SU-DHL-6 (cell line): ENCODE measurements around the gene DAPK1.

Source experiments
- H2AFZ ChIP-seq: fragments of 200-600 bp; sonication (generic); 2 replicates; pipeline ENCODE4 v1.6.1; 2014; ENCODE audit warnings: low read depth, mild to moderate bottlenecking, moderate library complexity, mixed read lengths, antibody characterized with exemption, low read length; ENCODE audit not compliant: severe bottlenecking
- H3F3A ChIP-seq: fragments of 200-600 bp; shearing (Covaris generic); 2 replicates; pipeline ENCODE4 v1.6.0; 2016; ENCODE audit warnings: antibody characterized with exemption, mild to moderate bottlenecking; ENCODE audit not compliant: insufficient read depth
- H3K27ac ChIP-seq: fragments of 200-600 bp; sonication (generic); 2 replicates; pipeline ENCODE4 v1.5.1; 2016; ENCODE audit warnings: low read depth, mild to moderate bottlenecking, low read length, moderate library complexity, mixed read lengths
- H3K27me3 ChIP-seq: fragments of 200-600 bp; sonication (generic), shearing (Covaris generic); 2 replicates; pipeline ENCODE4 v1.6.0; 2014; ENCODE audit warnings: mild to moderate bottlenecking, low read length
- H3K36me3 ChIP-seq: fragments of 200-600 bp; sonication (generic); 2 replicates; pipeline ENCODE4 v1.6.1; 2014; ENCODE audit warnings: mild to moderate bottlenecking, low read length, mixed read lengths
- H3K4me2 ChIP-seq: fragments of 300-600, 200-600 bp; shearing (Covaris generic), sonication (generic); 2 replicates; pipeline ENCODE4 v1.6.0; 2014; ENCODE audit warnings: low read length, low read depth, mild to moderate bottlenecking; ENCODE audit not compliant: poor library complexity, severe bottlenecking
- H3K4me3 ChIP-seq: fragments of 200-600 bp; sonication (generic); 2 replicates; pipeline ENCODE4 v1.5.1; 2014; ENCODE audit warnings: antibody characterized with exemption, low read length, mild to moderate bottlenecking, mixed read lengths; ENCODE audit not compliant: insufficient read depth, poor library complexity, severe bottlenecking
- H3K79me2 ChIP-seq: fragments of 200-600 bp; sonication (generic); 2 replicates; pipeline ENCODE4 v1.6.1; 2014; ENCODE audit warnings: mild to moderate bottlenecking, low read length, moderate library complexity; ENCODE audit not compliant: insufficient read depth
- H3K9ac ChIP-seq: fragments of 200-600 bp; sonication (generic); 2 replicates; pipeline ENCODE4 v1.7.0; 2014; ENCODE audit warnings: mild to moderate bottlenecking, low read length
- H3K9me2 ChIP-seq: fragments of 200-600 bp; sonication (generic); replicated peaks from 2 replicates; pipeline ENCODE4 v1.6.1; 2014; ENCODE audit warnings: low read length; ENCODE audit not compliant: insufficient read depth
- H3K9me3 ChIP-seq: fragments of 200-600 bp; sonication (generic); 2 replicates; pipeline ENCODE4 v1.6.1; 2014; ENCODE audit warnings: low read length, mixed read lengths; ENCODE audit not compliant: insufficient read depth
- H4K20me1 ChIP-seq: fragments of 200-600 bp; sonication (generic); 2 replicates; pipeline ENCODE4 v1.6.1; 2014; ENCODE audit warnings: low read depth, mild to moderate bottlenecking, antibody characterized with exemption, low read length, moderate library complexity, mixed read lengths
- CTCF ChIP-seq: fragments of 200-600 bp; sonication (generic); IDR thresholded peaks from one replicate; pipeline ENCODE4 v1.5.1; 2017; ENCODE audit warnings: antibody characterized with exemption, mild to moderate bottlenecking, low read length, moderate library complexity; ENCODE audit not compliant: insufficient read depth, poor library complexity, severe bottlenecking
- EZH2phosphoT487 ChIP-seq: fragments of 200-600 bp; sonication (generic), shearing (Covaris generic); conservative IDR thresholded peaks from 2 replicates; pipeline ENCODE4 v1.6.1; 2018; ENCODE audit warnings: mild to moderate bottlenecking, antibody characterized with exemption, low read length, moderate library complexity, mixed read lengths

DAPK1 gene

GRCh38 chr9:87749335-87750035 lies 251.8 kb downstream of the DAPK1 start:
- no peak overlapping the region for H3K4me3 ChIP-seq
- TF ChIP-seq EZH2phosphoT487 (no peak), CTCF (no peak)
- H3K9me2 ChIP-seq = no peaks in the 10 kb centered on the region
- H3K9me3 ChIP-seq = no peaks in the 10 kb centered on the region
- no peaks in the 10 kb centered on the region for H4K20me1 ChIP-seq
- H3K9ac ChIP-seq = no peak overlapping the region
- H3K27me3 ChIP-seq = no peaks in the 10 kb centered on the region
- no peak overlapping the region for H2AFZ ChIP-seq
- H3K4me2 ChIP-seq = no peak overlapping the region
- H3K27ac ChIP-seq = no peak overlapping the region
- H3K79me2 ChIP-seq = no peaks in the 10 kb centered on the region
- no peaks in the 10 kb centered on the region for H3K36me3 ChIP-seq
- H3F3A ChIP-seq = no peaks in the 10 kb centered on the region

DNA sequence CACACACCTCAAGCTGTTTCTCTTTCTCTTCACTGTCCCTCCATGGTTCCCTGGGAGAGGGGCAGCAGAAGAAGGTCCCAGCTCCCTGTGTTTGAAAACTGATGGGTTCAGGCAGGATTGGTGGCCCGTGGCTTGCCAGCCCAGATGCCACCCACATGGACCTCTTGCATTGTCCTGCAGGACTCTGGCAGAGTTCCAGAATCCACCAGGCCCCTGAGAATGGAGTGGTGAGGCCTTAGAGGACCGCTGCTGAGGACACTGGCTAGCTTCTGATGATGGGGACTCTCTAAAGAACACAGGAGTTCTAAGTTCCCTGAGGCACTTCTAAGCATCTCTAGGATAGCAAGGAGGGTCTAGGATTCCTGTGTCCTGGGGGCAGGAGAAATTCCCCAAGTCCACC lies 253.1 kb downstream of the DAPK1 start:
- H3K4me3 ChIP-seq = no peak overlapping the region
- H3K9me3 ChIP-seq = no peaks in the 10 kb centered on the region
- H3K36me3 ChIP-seq = no peaks in the 10 kb centered on the region
- no peaks in the 10 kb centered on the region for H4K20me1 ChIP-seq
- no peaks in the 10 kb centered on the region for H3K79me2 ChIP-seq
- no peaks in the 10 kb centered on the region for H3K9me2 ChIP-seq
- H3K27ac ChIP-seq = no peak overlapping the region
- no peaks in the 10 kb centered on the region for H3F3A ChIP-seq
- no peaks in the 10 kb centered on the region for H3K27me3 ChIP-seq
- no peak overlapping the region for H3K4me2 ChIP-seq
- TF ChIP-seq CTCF = no peak
- TF ChIP-seq EZH2phosphoT487 = no peak
- H3K9ac ChIP-seq = no peak overlapping the region
- no peak overlapping the region for H2AFZ ChIP-seq

DNA sequence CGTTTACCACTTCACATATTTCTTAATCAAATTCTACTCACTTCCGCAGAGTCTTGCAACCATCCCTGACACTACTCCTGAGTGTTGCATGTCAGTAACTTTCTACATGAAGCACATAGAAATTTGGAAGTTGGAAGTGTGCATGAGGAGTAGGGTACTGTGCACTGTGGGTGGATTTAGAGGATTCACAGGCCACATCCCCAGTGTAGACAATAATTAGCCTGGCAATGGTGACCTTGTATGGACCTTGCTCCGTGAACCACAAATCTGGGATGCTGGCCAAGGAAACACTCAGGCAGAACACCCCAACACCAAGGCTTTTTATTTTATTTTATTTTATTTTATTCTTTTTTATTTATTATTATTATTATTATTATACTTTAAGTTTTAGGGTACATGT lies 253.8 kb downstream of the DAPK1 start:
- no peaks in the 10 kb centered on the region for H3K36me3 ChIP-seq
- no peaks in the 10 kb centered on the region for H4K20me1 ChIP-seq

More for the DNA sequence above, 253.8 kb downstream of the DAPK1 start:
- no peak overlapping the region for H3K27ac ChIP-seq
- H3K9ac ChIP-seq = no peak overlapping the region
- no peak overlapping the region for H3K4me2 ChIP-seq
- no peaks in the 10 kb centered on the region for H3K9me3 ChIP-seq
- H3K79me2 ChIP-seq = no peaks in the 10 kb centered on the region
- no peaks in the 10 kb centered on the region for H3K27me3 ChIP-seq
- no peaks in the 10 kb centered on the region for H3F3A ChIP-seq
- no peak overlapping the region for H3K4me3 ChIP-seq
- no peak overlapping the region for H2AFZ ChIP-seq
- TF ChIP-seq EZH2phosphoT487 (no peak), CTCF (no peak)
- H3K9me2 ChIP-seq = no peaks in the 10 kb centered on the region
